ENCODE measurements around the gene KRTAP2-3.
A peak's percentile ranks its signal among the peaks of the same experiment; 100 is the strongest.

Gene KRTAP2-3

GRCh38 chr17:41026715-41027471, 33.0 kb downstream of the KRTAP2-3 start, which contains the start of gene KRTAP1-5:
TSS of gene KRTAP1-5 (minus strand) at chr17:41027208. CDS start at chr17:41027155, 53 bp downstream.
- no peak for DNase-seq

DNA sequence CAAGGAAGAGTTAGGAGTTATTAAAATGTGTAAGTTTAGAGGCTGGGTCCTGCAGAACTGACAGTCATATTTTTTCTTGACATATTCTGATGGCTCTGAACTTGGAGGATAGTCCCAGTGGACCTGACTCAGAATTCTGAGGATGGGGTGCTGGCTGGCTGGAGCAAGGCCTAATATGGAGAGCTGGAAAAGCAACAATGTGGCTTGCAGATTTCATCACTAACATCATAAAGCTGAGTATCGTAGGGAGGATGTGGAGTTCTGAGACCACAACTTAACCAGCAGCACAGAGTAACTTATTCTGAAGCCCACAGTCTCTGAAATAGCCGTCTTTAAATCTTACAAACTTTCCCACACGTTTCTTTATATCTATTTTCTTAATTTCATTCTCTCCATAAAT, 35.2 kb downstream of the KRTAP2-3 start:
- no peak for DNase-seq

GRCh38 chr17:41020336-41020735, 39.6 kb downstream of the KRTAP2-3 start:
- DNase-seq = no peak

DNA sequence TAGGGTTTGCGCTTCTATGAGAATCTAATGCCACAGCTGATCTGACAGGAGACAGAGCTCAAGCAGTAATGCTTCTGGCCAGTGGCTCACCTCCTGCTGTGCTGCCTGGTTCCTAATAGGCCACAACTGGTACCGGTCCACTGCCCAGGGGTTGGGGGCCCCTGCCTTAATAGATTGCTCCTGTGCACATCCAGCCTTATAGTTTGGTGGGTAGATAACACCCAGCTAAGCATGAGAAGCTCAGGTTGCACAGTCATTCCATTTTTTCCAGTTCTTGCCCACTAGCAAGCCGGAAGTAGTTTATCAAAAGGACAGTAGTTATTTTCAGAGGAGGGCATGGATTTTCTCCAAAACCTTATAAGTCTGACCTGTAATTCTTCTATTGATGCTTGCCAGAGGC, 40.5 kb downstream of the KRTAP2-3 start:
- DNase-seq = no peak

- no peak for DNase-seq
Measured at GRCh38 chr17:41018541-41018940, 41.4 kb downstream of the KRTAP2-3 start.

GRCh38 chr17:41016578-41017215, 43.2 kb downstream of the KRTAP2-3 start:
- DNase-seq = no peak

DNA sequence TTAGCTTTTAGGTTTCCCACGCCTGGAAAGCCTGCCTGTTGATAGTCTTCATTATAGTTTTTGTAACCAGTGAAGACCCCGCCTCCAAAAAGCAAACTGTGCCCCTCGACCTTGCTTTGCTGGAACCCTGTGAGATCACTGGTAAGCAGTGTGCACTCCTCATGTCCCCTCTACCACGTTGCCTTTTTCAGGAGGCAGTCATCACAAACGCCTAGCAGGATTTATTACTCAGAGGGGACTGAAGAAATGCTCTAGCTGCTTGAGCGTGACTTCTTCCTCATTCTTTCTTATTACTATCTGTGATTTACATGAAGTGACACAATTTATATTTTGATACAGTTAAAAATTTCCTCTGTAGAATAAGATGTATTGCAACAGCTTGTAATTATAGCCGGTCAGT, 44.5 kb downstream of the KRTAP2-3 start:
- DNase-seq = no peak

DNA sequence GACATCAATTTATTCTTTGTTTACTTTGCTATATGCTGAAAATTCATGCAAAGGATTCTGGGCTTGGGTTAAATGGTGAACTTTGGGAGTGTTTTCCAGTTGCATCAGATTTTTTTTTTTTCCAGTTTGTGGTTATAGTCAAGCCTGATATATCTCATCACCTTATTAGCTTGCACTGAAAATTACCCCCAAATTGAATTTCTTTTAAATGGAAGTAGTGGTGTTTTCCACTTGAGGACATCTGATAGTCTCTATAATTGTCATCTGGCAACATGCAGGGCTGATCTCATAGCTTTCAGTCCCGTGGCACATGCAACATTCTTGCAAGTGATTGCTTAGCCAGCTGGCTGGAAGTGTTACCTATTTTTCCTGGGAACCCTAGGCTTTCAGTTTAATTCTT, 46.3 kb downstream of the KRTAP2-3 start:
- peak; percentile 76 for DNase-seq

DNA sequence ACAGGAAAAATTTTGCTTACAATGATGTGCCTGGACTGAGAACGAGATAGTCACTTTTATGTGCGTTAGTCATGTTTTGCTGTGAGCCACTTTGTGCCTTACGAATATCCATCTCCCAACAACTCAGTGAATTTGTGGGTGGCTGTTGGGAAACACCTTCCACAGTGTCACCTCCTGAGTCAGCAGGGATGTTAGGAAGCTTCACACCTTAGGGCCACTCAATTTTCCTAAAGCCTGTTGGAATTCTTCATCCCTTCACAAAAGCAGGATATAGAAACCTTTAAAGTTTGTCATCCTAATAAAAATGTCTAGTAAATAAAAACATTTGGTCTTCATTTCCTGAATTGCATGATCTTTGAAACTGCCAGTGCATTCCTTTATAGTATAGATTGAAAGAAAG, 46.7 kb downstream of the KRTAP2-3 start:
- no peak for DNase-seq

DNA sequence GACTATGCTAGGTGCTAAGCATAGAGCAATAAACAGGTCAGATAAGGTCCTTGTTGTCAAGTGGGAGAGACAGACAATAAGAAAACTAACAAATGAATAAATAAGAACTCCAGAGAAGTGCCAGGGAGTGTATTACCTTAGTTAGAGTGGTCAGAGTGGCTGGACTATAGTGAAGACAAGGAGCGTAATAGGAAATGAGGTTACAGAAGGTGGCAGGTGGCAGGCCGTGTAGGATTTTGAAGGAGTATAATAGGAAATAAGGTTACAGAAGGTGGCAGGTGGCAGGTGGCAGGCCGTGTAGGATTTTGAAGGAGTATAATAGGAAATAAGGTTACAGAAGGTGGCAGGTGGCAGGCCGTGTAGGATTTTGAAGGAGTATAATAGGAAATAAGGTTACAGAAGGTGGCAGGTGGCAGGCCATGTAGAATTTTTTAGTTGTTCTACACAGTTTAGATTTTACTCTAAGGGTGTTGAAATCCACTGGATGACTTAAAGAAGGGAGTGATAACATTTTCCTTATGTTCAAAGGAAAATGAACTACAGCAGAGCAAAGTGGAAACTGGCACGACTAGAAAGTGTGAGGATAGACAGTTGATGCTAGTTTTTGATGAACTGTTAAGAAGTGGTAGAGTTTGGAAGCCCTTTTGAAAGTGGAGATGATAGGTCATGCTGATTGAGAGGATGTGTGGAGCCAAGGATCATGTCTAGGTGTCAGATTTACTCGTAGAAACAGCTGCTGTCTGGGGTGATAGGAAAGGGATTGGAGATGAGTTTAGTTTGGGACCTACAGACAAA, 47.4 kb downstream of the KRTAP2-3 start:
- peak; percentile 29 for DNase-seq

DNA sequence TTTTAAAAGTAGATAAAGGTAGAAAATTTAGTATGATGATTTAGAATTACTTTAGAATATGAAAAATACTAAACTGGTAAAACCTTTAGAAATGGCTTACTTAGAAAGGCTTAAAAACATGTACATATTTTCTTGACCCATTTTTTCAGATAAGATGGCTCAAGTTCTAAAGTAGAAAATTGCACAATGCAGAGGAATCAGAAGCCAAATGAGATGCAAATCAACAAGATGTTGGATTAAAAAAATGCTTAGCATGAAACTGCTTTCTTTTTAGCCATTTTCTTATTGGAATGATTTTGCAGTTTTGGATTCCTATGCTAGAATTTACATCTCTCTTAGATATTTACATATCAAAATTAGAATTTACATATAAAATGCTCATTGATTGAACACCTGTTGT, 49.5 kb downstream of the KRTAP2-3 start:
- no peak for DNase-seq

- DNase-seq = no peak
Measured at GRCh38 chr17:41009936-41010335, 50.0 kb downstream of the KRTAP2-3 start.

GRCh38 chr17:41009301-41009760, 50.6 kb downstream of the KRTAP2-3 start:
- peak; percentile 85 for DNase-seq
